CD4-positive, alpha-beta T cell (primary cell): ENCODE results near the gene TAOK1. TPM values are rescaled to one million over a fixed set of nuclear protein-coding genes. Genes with fewer than 3 reads are reported as not detected.

Source experiments
- ATAC-seq: fragments of 200-7000 bp; cut with Tn5 transposase; one replicate; pipeline ENCODE4 v1.10.0; 2022; ENCODE audit warnings: mild to moderate bottlenecking; ENCODE audit not compliant: poor library complexity
- CTCF ChIA-PET: fragments of 350-600 bp; sonication (Branson Sonifier 250); formaldehyde crosslinking; loops from one replicate; lab custom pipeline; 2021; ENCODE audit warnings: antibody characterized with exemption, inconsistent platforms; lab: Charles Lee
- POLR2A ChIA-PET: fragments of 350-600 bp; sonication (Branson Sonifier 250); formaldehyde crosslinking; loops from one replicate; lab custom pipeline; 2021; ENCODE audit warnings: antibody characterized with exemption, inconsistent platforms; lab: Charles Lee
- DNase-seq, 14 experiments: peaks; one replicate each; pipeline ENCODE4 v3.0.0-alpha.2; 2013 to 2020; ENCODE audit warnings: mixed read lengths in 2 of 14
- H3K27ac ChIP-seq, 2 donors: one replicate each; pipeline versions ENCODE4 v1.5.1 to v1.7.0; 2013; ENCODE audit warnings: low read length in 2 of 2, low read depth in 1 of 2, mild to moderate bottlenecking in 1 of 2
- H3K27me3 ChIP-seq, 2 experiments: 1 replicate in 1 of 2; 2 replicates in 1 of 2; pipeline versions ENCODE4 v1.6.1 to v1.7.0; 2013; ENCODE audit warnings: low read length in 2 of 2, control low read depth in 1 of 2, mild to moderate bottlenecking in 1 of 2, moderate library complexity in 1 of 2; ENCODE audit not compliant: insufficient read depth in 2 of 2, control insufficient read depth in 1 of 2
- H3K36me3 ChIP-seq: one replicate; pipeline ENCODE4 v1.6.1; 2013; ENCODE audit warnings: low read length, control low read depth; ENCODE audit not compliant: insufficient read depth
- H3K4me1 ChIP-seq: one replicate; pipeline ENCODE4 v1.6.1; 2013; ENCODE audit warnings: low read length, control low read depth; ENCODE audit not compliant: insufficient read depth
- H3K4me3 ChIP-seq: one replicate; pipeline ENCODE4 v1.5.1; 2013; ENCODE audit warnings: mild to moderate bottlenecking, low read length, moderate library complexity
- H3K9me3 ChIP-seq, 2 experiments: 1 replicate in 1 of 2; 2 replicates in 1 of 2; pipeline versions ENCODE4 v1.6.1 to v1.7.0; 2013; ENCODE audit warnings: low read length in 2 of 2, mild to moderate bottlenecking in 2 of 2, control low read depth in 1 of 2, moderate library complexity in 1 of 2; ENCODE audit not compliant: control insufficient read depth in 1 of 2, insufficient read depth in 1 of 2
- H3K27ac Mint-ChIP-seq: one replicate; pipeline ENCODE4 v1.8.0; 2020; ENCODE audit warnings: mixed read lengths
- H3K27me3 Mint-ChIP-seq: one replicate; pipeline ENCODE4 v1.8.0; 2021; ENCODE audit warnings: mixed read lengths
- H3K36me3 Mint-ChIP-seq: one replicate; pipeline ENCODE4 v1.8.0; 2021; ENCODE audit warnings: low read depth, mixed read lengths
- H3K4me1 Mint-ChIP-seq: one replicate; pipeline ENCODE4 v1.8.0; 2021; ENCODE audit warnings: low read depth, mixed read lengths
- H3K4me3 Mint-ChIP-seq: one replicate; pipeline ENCODE4 v1.8.0; 2020; ENCODE audit warnings: mild to moderate bottlenecking, mixed read lengths
- H3K9me3 Mint-ChIP-seq: one replicate; pipeline ENCODE4 v1.8.0; 2020; ENCODE audit warnings: mixed read lengths
- CTCF ChIP-seq: fragments of 200-600 bp; IDR thresholded peaks from one replicate; pipeline ENCODE4 v1.8.0; 2022; ENCODE audit warnings: antibody characterized with exemption, mild to moderate bottlenecking
- intact Hi-C, 2 experiments: fragments of 100-400 bp; cut with DNase I in 1 of 2; cut with micrococcal nuclease in 1 of 2; formaldehyde crosslinking; loops; one replicate each; pipeline versions ENCODE4 v1.15.1 to v1.9.0; 2023 to 2025; cut with DNase I, micrococcal nuclease
- total RNA-seq, 174 experiments: library from RNA in 2 of 174; stranded (reverse) in 2 of 174; gene quantifications; one replicate each; pipeline ENCODE4 v1.2.3 and lab custom pipeline; 2021 to 2026

TAOK1 gene
- total RNA-seq, 2 experiments from 2014 or later: 33.1 to 33.8 TPM

- no peak overlapping the region for H3K4me3 Mint-ChIP-seq
- no peak for ATAC-seq
- DNase-seq: no peak
- H3K9me3 Mint-ChIP-seq: no peaks in the 10 kb centered on the region
- TF ChIP-seq CTCF: no peak
- H3K36me3 ChIP-seq: no peaks in the 10 kb centered on the region
- H3K27ac ChIP-seq: no peak overlapping the region
- H3K9me3 ChIP-seq: no peaks in the 10 kb centered on the region
- no peaks in the 10 kb centered on the region for H3K36me3 Mint-ChIP-seq
- H3K4me1 ChIP-seq: peaks cover 9% of the 10 kb centered on the region
- intact Hi-C loops: no loop called here
- ChIA-PET CTCF (no interaction called here), POLR2A (no interaction called here)
- no peaks in the 10 kb centered on the region for H3K27me3 ChIP-seq
- H3K27me3 Mint-ChIP-seq: no peaks in the 10 kb centered on the region
- H3K4me3 ChIP-seq: no peak overlapping the region
- peaks cover 52% of the 10 kb centered on the region for H3K4me1 Mint-ChIP-seq
- H3K27ac Mint-ChIP-seq: no peak overlapping the region
Observed at GRCh38 chr17:29430275-29430674, 40.1 kb downstream of the TAOK1 start.

GRCh38 chr17:29433541-29433940, 43.4 kb downstream of the TAOK1 start:
- POLR2A ChIA-PET: no interaction called here
- no peak for TF ChIP-seq CTCF
- DNase-seq: no peak
- intact Hi-C loops: no loop called here
- H3K36me3 ChIP-seq: peaks cover 3% of the 10 kb centered on the region
- Mint-ChIP-seq H3K27ac (peak overlapping the region; percentile 36), H3K4me1 (peaks cover 35% of the 10 kb centered on the region), H3K4me3 (no peak overlapping the region), H3K27me3 (no peaks in the 10 kb centered on the region), H3K9me3 (no peaks in the 10 kb centered on the region), H3K36me3 (peaks cover 4% of the 10 kb centered on the region)
- no peak overlapping the region for H3K27ac ChIP-seq
- no peak overlapping the region for H3K4me3 ChIP-seq
- no peaks in the 10 kb centered on the region for H3K27me3 ChIP-seq
- ATAC-seq: no peak
- peaks cover 9% of the 10 kb centered on the region for H3K4me1 ChIP-seq
- H3K9me3 ChIP-seq: no peaks in the 10 kb centered on the region
- CTCF ChIA-PET: interaction anchor here (0.7 kb wide), 1 partner anchor 568 kb away, joined by 4 read pairs; no protein-coding TSS in a partner anchor

GRCh38 chr17:29434550-29434949, 44.4 kb downstream of the TAOK1 start:
- CTCF ChIA-PET: no interaction called here
- Mint-ChIP-seq H3K4me1 (peaks cover 38% of the 10 kb centered on the region), H3K4me3 (no peak overlapping the region), H3K36me3 (peaks cover 4% of the 10 kb centered on the region), H3K9me3 (no peaks in the 10 kb centered on the region), H3K27me3 (no peaks in the 10 kb centered on the region), H3K27ac (no peak overlapping the region)
- no peak for ATAC-seq
- Histone ChIP-seq H3K9me3 (no peaks in the 10 kb centered on the region), H3K27me3 (no peaks in the 10 kb centered on the region), H3K36me3 (peaks cover 3% of the 10 kb centered on the region), H3K27ac (no peak overlapping the region), H3K4me3 (no peak overlapping the region), H3K4me1 (peaks cover 7% of the 10 kb centered on the region)
- TF ChIP-seq CTCF: no peak
- POLR2A ChIA-PET: no interaction called here
- intact Hi-C loops: no loop called here
- DNase-seq: no peak
